Activated B cell treated with CpG ODN at 0.5 μM for 24 hours (primary cell): ENCODE results near the gene GCGR. TPM values are rescaled to one million over a fixed set of nuclear protein-coding genes. Genes with fewer than 3 reads are reported as not detected.
"Not testable (repeated sequence)": the region's sequence is repeated elsewhere in the genome, so short reads cannot be mapped to it uniquely, and the experiment has no call there.

Source experiments
- ATAC-seq: fragments of 200-7000 bp; cut with Tn5 transposase; one replicate; pipeline ENCODE4 v1.10.0; 2021; ENCODE audit warnings: low read depth, mild to moderate bottlenecking, moderate library complexity
- CTCF ChIA-PET: fragments of 350-600 bp; sonication (Branson Sonifier 250); formaldehyde crosslinking; loops from one replicate; lab custom pipeline; 2021; ENCODE audit warnings: antibody characterized with exemption; lab: Charles Lee
- POLR2A ChIA-PET: fragments of 350-600 bp; sonication (Branson Sonifier 250); formaldehyde crosslinking; loops from one replicate; lab custom pipeline; 2021; ENCODE audit warnings: antibody characterized with exemption; lab: Charles Lee
- DNase-seq: peaks from one replicate; pipeline ENCODE4 v3.0.0; 2022
- H3K27ac Mint-ChIP-seq: one replicate; pipeline ENCODE4 v1.8.0; 2020; ENCODE audit warnings: mixed read lengths
- H3K27me3 Mint-ChIP-seq: one replicate; pipeline ENCODE4 v1.8.0; 2021; ENCODE audit warnings: mixed read lengths
- H3K36me3 Mint-ChIP-seq: one replicate; pipeline ENCODE4 v1.8.0; 2021; ENCODE audit warnings: low read depth, mixed read lengths
- H3K4me1 Mint-ChIP-seq: one replicate; pipeline ENCODE4 v1.8.0; 2021; ENCODE audit warnings: mixed read lengths
- H3K4me3 Mint-ChIP-seq: one replicate; pipeline ENCODE4 v1.8.0; 2020; ENCODE audit warnings: mild to moderate bottlenecking, mixed read lengths
- H3K9me3 Mint-ChIP-seq: one replicate; pipeline ENCODE4 v1.8.0; 2020; ENCODE audit warnings: mixed read lengths
- CTCF ChIP-seq: fragments of 200-600 bp; IDR thresholded peaks from one replicate; pipeline ENCODE4 v1.8.0; 2022; ENCODE audit warnings: antibody characterized with exemption, mild to moderate bottlenecking
- intact Hi-C: fragments of 100-400 bp; cut with micrococcal nuclease; formaldehyde crosslinking; loops from one replicate; pipeline ENCODE4 v1.15.1; 2024
- total RNA-seq: library from RNA; stranded (reverse); gene quantifications from 2 replicates; pipeline ENCODE4 v1.2.3, GENCODE V29; 2022

GCGR gene
- total RNA-seq, 1 donor from 2014 or later = 0.20 TPM

- POLR2A ChIA-PET = interaction anchor here (0.6 to 2.1 kb wide), 16 partner anchors 8 to 595 kb away, joined by 3 to 18 read pairs (median 6); partner anchors contain the start of genes ALYREF, ANAPC11, ARHGDIA and CENPX
- DNase-seq = no peak
- no peak for TF ChIP-seq CTCF
- CTCF ChIA-PET = interaction anchor here (1.1 kb wide), 1 partner anchor 35 kb away, joined by 3 read pairs; no protein-coding TSS in a partner anchor
- Mint-ChIP-seq H3K27me3 (no peaks in the 10 kb centered on the region), H3K9me3 (no peaks in the 10 kb centered on the region), H3K4me3 (peak overlapping the region; percentile 84), H3K36me3 (peaks cover 6% of the 10 kb centered on the region), H3K4me1 (peaks cover 22% of the 10 kb centered on the region), H3K27ac (peak overlapping the region; percentile 77)
- intact Hi-C loops = loop anchor here (1.0 kb wide), 3 partner anchors 27 to 189 kb away; partner anchors contain the start of genes LRRC45 and MRPL12
- no peak for ATAC-seq
Measured at GRCh38 chr17:81833921-81834830, 30.2 kb downstream of the GCGR start.

- POLR2A ChIA-PET = interaction anchor here (0.6 to 1.3 kb wide), 2 partner anchors 9 to 143 kb away, joined by 3 to 5 read pairs; no protein-coding TSS in a partner anchor
- Mint-ChIP-seq H3K36me3 (peaks cover 5% of the 10 kb centered on the region), H3K27me3 (no peaks in the 10 kb centered on the region), H3K27ac (peak within 1 kb of the TSS; percentile 77), H3K9me3 (no peaks in the 10 kb centered on the region), H3K4me3 (peak within 1 kb of the TSS; percentile 84), H3K4me1 (peaks cover 18% of the 10 kb centered on the region)
- TF ChIP-seq CTCF = no peak
- ATAC-seq (no peak), DNase-seq (no peak)
- CTCF ChIA-PET = no interaction called here
- intact Hi-C loops = no loop called here
Measured at GRCh38 chr17:81834831-81835267, 30.9 kb downstream of the GCGR start, which contains the start of gene PPP1R27. PPP1R27 (minus strand) TSS chr17:81835050; CDS start chr17:81834953, 97 bp downstream.

GRCh38 chr17:81837641-81838040, 33.7 kb downstream of the GCGR start:
- CTCF ChIA-PET = no interaction called here
- H3K4me3 Mint-ChIP-seq = no peak overlapping the region
- no peak for TF ChIP-seq CTCF
- POLR2A ChIA-PET = no interaction called here
- ATAC-seq = no peak
- H3K27ac Mint-ChIP-seq = no peak overlapping the region
- intact Hi-C loops = no loop called here
- no peaks in the 10 kb centered on the region for H3K27me3 Mint-ChIP-seq
- no peak for DNase-seq
- H3K36me3 Mint-ChIP-seq = peaks cover 2% of the 10 kb centered on the region
- no peaks in the 10 kb centered on the region for H3K9me3 Mint-ChIP-seq
- H3K4me1 Mint-ChIP-seq = peaks cover 4% of the 10 kb centered on the region

GRCh38 chr17:81838753-81839255, 34.9 kb downstream of the GCGR start:
- intact Hi-C loops = no loop called here
- ATAC-seq (no peak), DNase-seq (no peak)
- peaks cover 12% of the 10 kb centered on the region for H3K36me3 Mint-ChIP-seq
- H3K4me3 Mint-ChIP-seq = no peak overlapping the region
- ChIA-PET CTCF (no interaction called here), POLR2A (no interaction called here)
- no peak overlapping the region for H3K27ac Mint-ChIP-seq
- H3K9me3 Mint-ChIP-seq = no peaks in the 10 kb centered on the region
- H3K27me3 Mint-ChIP-seq = no peaks in the 10 kb centered on the region
- peaks cover 2% of the 10 kb centered on the region for H3K4me1 Mint-ChIP-seq
- TF ChIP-seq CTCF = no peak

- H3K4me3 Mint-ChIP-seq = no peak overlapping the region
- TF ChIP-seq CTCF = no peak
- H3K9me3 Mint-ChIP-seq = no peaks in the 10 kb centered on the region
- intact Hi-C loops = no loop called here
- H3K36me3 Mint-ChIP-seq = peaks cover 17% of the 10 kb centered on the region
- H3K27me3 Mint-ChIP-seq = no peaks in the 10 kb centered on the region
- POLR2A ChIA-PET = no interaction called here
- CTCF ChIA-PET = no interaction called here
- no peak overlapping the region for H3K27ac Mint-ChIP-seq
- no peak for DNase-seq
- no peaks in the 10 kb centered on the region for H3K4me1 Mint-ChIP-seq
- ATAC-seq = no peak
Measured at GRCh38 chr17:81839301-81839700, 35.4 kb downstream of the GCGR start.

GRCh38 chr17:81840059-81840458, 36.1 kb downstream of the GCGR start:
- CTCF ChIA-PET, H3K27ac Mint-ChIP-seq, POLR2A ChIA-PET, ATAC-seq, DNase-seq, H3K4me1 Mint-ChIP-seq, H3K27me3 Mint-ChIP-seq, intact Hi-C loops, H3K9me3 Mint-ChIP-seq, H3K4me3 Mint-ChIP-seq: not testable (repeated sequence)
- H3K36me3 Mint-ChIP-seq = peaks cover 24% of the 10 kb centered on the region
